GM12872 (cell line): ENCODE measurements around the gene SAP130.

Experiments
- TF ChIP-seq, protein P1 (sequence below): IDR thresholded peaks from 3 replicates; pipeline ENCODE4 v1.5.1; 2011; ENCODE audit warnings: low read depth, mild to moderate bottlenecking, low read length, moderate library complexity; ENCODE audit not compliant: insufficient read depth

SAP130 gene

DNA sequence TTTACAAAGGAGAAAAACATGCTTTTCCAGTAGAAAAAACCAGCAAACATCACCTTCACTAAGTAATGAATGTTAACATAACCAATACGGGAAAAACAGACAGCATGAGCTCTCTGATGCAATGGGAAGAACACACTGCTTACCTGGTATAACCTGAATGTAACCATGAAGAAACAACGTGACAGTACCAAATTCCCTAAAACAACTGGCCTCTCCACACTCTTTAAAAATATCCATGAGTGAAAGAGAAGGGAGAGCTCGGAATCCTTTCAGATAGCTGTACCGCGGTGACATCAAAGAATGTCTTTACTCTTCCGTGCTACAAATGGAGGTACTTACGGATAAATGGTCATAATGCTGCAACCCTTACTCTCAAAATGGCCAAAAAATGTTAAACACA is 32.1 kb downstream of the SAP130 start:
- TF ChIP-seq, protein P1, sequence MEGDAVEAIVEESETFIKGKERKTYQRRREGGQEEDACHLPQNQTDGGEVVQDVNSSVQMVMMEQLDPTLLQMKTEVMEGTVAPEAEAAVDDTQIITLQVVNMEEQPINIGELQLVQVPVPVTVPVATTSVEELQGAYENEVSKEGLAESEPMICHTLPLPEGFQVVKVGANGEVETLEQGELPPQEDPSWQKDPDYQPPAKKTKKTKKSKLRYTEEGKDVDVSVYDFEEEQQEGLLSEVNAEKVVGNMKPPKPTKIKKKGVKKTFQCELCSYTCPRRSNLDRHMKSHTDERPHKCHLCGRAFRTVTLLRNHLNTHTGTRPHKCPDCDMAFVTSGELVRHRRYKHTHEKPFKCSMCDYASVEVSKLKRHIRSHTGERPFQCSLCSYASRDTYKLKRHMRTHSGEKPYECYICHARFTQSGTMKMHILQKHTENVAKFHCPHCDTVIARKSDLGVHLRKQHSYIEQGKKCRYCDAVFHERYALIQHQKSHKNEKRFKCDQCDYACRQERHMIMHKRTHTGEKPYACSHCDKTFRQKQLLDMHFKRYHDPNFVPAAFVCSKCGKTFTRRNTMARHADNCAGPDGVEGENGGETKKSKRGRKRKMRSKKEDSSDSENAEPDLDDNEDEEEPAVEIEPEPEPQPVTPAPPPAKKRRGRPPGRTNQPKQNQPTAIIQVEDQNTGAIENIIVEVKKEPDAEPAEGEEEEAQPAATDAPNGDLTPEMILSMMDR: no peak

DNA sequence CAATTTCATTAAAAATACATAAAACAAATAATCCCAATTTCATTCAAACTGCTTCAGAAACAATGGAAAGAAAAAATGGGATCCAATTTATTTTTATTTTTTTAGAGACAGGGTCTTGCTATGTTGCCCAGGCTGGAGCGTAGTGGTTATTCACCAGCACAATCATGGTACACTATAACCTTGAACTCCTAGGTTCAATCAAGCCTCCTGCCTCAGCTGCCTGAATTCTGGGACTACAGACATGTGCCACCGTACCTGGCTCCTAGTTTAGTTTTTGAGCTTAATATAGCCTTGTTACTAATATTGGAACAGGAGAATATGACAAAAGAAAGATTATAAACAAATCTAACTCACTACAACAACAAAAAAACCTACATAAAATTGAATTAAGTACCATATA is 34.2 kb downstream of the SAP130 start:
- TF ChIP-seq, protein P1: no peak

DNA sequence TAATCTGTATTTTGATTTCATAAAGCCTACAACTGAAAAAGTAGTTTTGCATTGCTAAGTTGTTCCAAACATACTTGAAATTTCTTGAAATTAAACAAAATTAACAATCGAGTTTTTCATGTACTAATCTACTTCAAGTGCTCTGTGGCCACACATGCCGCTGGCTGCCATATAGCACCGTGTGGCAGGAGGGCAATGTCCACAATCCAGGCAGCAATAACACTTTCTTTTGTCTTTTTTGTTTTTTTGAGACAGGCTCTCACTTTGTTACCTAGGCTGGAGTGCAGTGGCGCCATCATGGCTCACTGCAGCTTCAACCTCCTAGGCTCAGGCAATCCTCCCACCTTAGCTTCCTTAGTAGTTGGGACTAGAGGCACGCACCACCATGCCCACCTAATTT is 36.1 kb downstream of the SAP130 start:
- TF ChIP-seq, protein P1: no peak

DNA sequence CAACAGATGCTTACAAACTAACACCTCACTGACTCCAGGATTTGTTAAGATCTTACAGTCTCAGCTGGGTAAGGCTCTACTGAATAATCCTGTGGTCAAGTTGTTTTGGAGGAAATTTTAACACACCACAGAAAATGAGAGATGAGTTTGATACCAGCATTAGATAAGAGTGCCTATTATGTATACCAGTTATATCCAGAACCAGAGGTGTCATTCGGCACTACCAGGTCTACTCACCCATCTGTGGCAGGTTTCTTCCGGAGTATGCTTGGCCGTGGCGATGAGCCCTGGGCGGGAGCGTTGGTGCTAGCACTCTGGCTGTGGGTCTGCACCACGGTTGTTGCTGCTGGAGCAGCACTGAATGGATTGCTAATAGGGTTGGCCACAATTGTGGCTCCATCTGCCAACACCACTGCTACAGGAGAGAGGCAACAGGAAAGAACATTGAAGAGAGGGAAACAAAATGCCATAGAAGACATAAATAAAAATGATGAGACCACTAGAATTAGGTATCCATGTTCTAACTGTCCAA is 41.2 kb downstream of the SAP130 start:
- TF ChIP-seq, protein P1: no peak

DNA sequence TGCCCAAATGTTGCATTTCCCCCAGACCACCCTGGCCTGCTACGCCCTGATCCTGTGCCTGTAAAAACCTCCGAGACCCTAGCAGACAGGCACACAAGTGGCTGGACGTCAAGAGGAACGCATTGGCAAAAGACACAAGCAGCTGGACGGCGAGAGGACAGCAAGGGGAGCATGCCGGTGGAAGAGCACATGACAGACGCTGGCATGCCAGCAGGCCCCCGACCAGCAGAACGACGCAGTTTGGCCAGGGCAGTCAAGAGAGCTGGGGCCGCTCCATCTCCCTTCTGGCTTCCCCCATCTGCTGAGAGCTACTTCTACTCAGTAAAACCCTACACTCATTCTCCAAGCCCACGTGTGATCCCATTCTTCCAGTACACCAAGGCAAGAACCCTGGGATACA is 42.1 kb downstream of the SAP130 start:
- TF ChIP-seq, protein P1: no peak

DNA sequence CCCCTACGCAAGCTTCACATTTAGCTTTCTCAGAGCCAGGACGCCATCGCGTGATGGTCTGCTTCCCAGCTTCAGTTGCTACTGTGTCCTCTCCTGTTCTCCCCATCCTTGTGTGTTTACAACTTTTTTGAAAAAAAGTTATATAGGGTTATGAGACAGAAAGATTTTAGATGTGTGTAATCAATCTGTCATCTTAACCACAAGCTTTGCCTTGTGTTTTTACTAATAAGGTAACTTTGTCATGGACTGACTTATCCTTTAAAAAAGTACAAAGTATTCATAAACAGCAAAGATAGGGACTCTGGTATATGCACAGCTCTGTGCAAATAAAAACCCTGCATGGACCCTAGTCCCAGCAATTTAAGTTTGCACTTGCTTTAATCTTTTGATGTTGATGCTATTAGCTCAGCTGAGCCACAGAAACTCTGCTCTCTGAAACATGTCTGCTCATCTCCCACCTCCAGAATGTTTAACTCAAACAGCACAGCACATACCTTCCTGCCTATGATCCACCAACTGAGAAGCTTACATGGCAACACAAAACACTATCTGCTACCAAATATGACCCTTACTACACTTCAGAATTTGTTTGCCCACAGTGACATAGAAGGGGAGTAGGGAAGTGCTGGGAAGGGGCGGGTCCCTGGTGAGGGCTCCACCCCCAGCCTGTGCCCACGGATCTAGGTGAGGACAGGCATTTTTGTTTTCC is 42.7 kb downstream of the SAP130 start:
- TF ChIP-seq, protein P1: no peak

DNA sequence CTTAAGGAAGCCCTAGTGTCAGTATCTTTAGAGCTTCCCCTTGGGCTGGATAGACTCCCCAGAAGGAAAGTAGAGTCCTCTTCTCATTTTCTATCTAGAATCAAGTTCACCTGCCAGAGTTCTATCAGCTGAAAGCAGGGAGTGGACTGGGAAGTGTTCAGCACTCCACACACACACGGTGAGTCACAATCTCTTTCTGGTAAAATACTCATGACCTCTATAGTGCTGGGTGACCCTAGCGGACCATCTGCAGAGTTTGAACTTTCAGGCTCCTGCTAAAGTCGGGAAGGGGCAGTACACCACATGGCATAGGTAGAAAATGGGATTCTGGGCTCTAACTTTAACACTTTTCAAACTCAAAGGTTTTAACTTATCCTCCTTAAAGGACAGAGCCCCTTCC is 43.3 kb downstream of the SAP130 start:
- TF ChIP-seq, protein P1: no peak
